DND-41 (cell line): Measurements from ENCODE around the gene PLPPR1.
"Not testable (repeated sequence)": the region's sequence is repeated elsewhere in the genome, so short reads cannot be mapped to it uniquely, and the experiment has no call there.

Experiments used
- ATAC-seq: fragments of 200-7000 bp; cut with Tn5 transposase; 3 replicates; pipeline ENCODE4 v1.9.1; 2021; ENCODE audit warnings: low read depth; ENCODE audit not compliant: insufficient read depth
- DNase-seq: peaks from one replicate; pipeline ENCODE4 v3.0.0-alpha.2; 2020
- H2AFZ ChIP-seq: 2 replicates; pipeline ENCODE4 v1.6.0; 2012; ENCODE audit warnings: low read depth, low read length
- H3K27ac ChIP-seq: 2 replicates; pipeline ENCODE4 v1.5.1; 2012; ENCODE audit warnings: low read length, inconsistent platforms
- H3K27me3 ChIP-seq: fragments of 200-600 bp; sonication (generic); 2 replicates; pipeline ENCODE4 v1.6.0; 2012; ENCODE audit warnings: low read length, mild to moderate bottlenecking, inconsistent platforms; ENCODE audit not compliant: insufficient read depth, poor library complexity
- H3K36me3 ChIP-seq: 2 replicates; pipeline ENCODE4 v1.5.1; 2012; ENCODE audit warnings: low read length, inconsistent platforms; ENCODE audit not compliant: insufficient read depth
- H3K4me1 ChIP-seq: 2 replicates; pipeline ENCODE4 v1.5.1; 2012; ENCODE audit warnings: mild to moderate bottlenecking, low read length; ENCODE audit not compliant: insufficient read depth
- H3K4me2 ChIP-seq: 2 replicates; pipeline ENCODE4 v1.6.0; 2012; ENCODE audit warnings: mild to moderate bottlenecking, moderate library complexity, low read length, inconsistent platforms; ENCODE audit not compliant: insufficient read depth
- H3K4me3 ChIP-seq, 2 experiments: fragments of 200-600 bp in 1 of 2; shearing (Covaris generic) in 1 of 2; 2 replicates each; pipeline ENCODE4 v1.5.1; 2012 to 2016; ENCODE audit warnings: inconsistent platforms in 2 of 2, low read length in 2 of 2, mild to moderate bottlenecking in 2 of 2, low read depth in 1 of 2, moderate library complexity in 1 of 2
- H3K79me2 ChIP-seq: 2 replicates; pipeline ENCODE4 v1.6.0; 2012; ENCODE audit warnings: low read length, inconsistent platforms; ENCODE audit not compliant: insufficient read depth
- H3K9ac ChIP-seq: 2 replicates; pipeline ENCODE4 v1.6.0; 2012; ENCODE audit warnings: low read depth, mild to moderate bottlenecking, inconsistent platforms, low read length, moderate library complexity
- H3K9me3 ChIP-seq: 2 replicates; pipeline ENCODE4 v1.5.1; 2012; ENCODE audit warnings: low read length, moderate library complexity, mild to moderate bottlenecking, inconsistent platforms; ENCODE audit not compliant: insufficient read depth, severe bottlenecking
- H4K20me1 ChIP-seq: 2 replicates; pipeline ENCODE4 v1.6.0; 2012; ENCODE audit warnings: low read length; ENCODE audit not compliant: insufficient read depth
- CTCF ChIP-seq: IDR thresholded peaks from 2 replicates; pipeline ENCODE4 v1.5.1; 2012; ENCODE audit warnings: borderline replicate concordance, low read length, moderate library complexity, mild to moderate bottlenecking; ENCODE audit not compliant: poor library complexity, severe bottlenecking; ENCODE audit errors: extremely low read depth
- EZH2 ChIP-seq: IDR thresholded peaks from 3 replicates; pipeline ENCODE4 v1.6.1; 2012; ENCODE audit warnings: borderline replicate concordance, low read depth, mild to moderate bottlenecking, moderate library complexity, low read length, inconsistent platforms; ENCODE audit not compliant: severe bottlenecking

PLPPR1 gene

GRCh38 chr9:101126556-101126955, 98.0 kb downstream of the PLPPR1 start:
- Histone ChIP-seq H3K9me3 (no peaks in the 10 kb centered on the region), H3K79me2 (no peaks in the 10 kb centered on the region), H3K4me2 (no peak overlapping the region), H3K27ac (no peak overlapping the region), H3K27me3 (no peaks in the 10 kb centered on the region), H3K36me3 (no peaks in the 10 kb centered on the region), H4K20me1 (no peaks in the 10 kb centered on the region), H3K9ac (no peak overlapping the region), H3K4me3 (no peak overlapping the region), H3K4me1 (no peaks in the 10 kb centered on the region), H2AFZ (no peak overlapping the region)
- no peak for DNase-seq
- ATAC-seq: no peak
- TF ChIP-seq EZH2 (no peak), CTCF (no peak)

- not testable (repeated sequence) for H3K79me2 ChIP-seq, H3K36me3 ChIP-seq, H3K4me3 ChIP-seq, H3K4me2 ChIP-seq, ATAC-seq, H3K4me1 ChIP-seq, H3K9ac ChIP-seq, H3K27ac ChIP-seq, H3K9me3 ChIP-seq, H4K20me1 ChIP-seq, DNase-seq, H3K27me3 ChIP-seq, H2AFZ ChIP-seq
Measured at GRCh38 chr9:101127369-101127768, 98.8 kb downstream of the PLPPR1 start.

GRCh38 chr9:101128623-101129022, 100.1 kb downstream of the PLPPR1 start:
- no peaks in the 10 kb centered on the region for H3K36me3 ChIP-seq
- H3K27me3 ChIP-seq: no peaks in the 10 kb centered on the region
- H3K9me3 ChIP-seq: no peaks in the 10 kb centered on the region
- H3K4me3 ChIP-seq: no peak overlapping the region
- no peak for TF ChIP-seq EZH2
- TF ChIP-seq CTCF: no peak
- no peaks in the 10 kb centered on the region for H3K79me2 ChIP-seq
- H4K20me1 ChIP-seq: no peaks in the 10 kb centered on the region
- H3K4me1 ChIP-seq: no peaks in the 10 kb centered on the region
- no peak overlapping the region for H2AFZ ChIP-seq
- no peak overlapping the region for H3K9ac ChIP-seq
- DNase-seq: no peak
- H3K27ac ChIP-seq: no peak overlapping the region
- H3K4me2 ChIP-seq: no peak overlapping the region
- ATAC-seq: no peak

GRCh38 chr9:101130054-101130453, 101.5 kb downstream of the PLPPR1 start:
- no peak overlapping the region for H3K4me3 ChIP-seq
- H3K4me1 ChIP-seq: no peaks in the 10 kb centered on the region
- no peak for DNase-seq
- H4K20me1 ChIP-seq: no peaks in the 10 kb centered on the region
- TF ChIP-seq EZH2 (no peak), CTCF (no peak)
- H3K9me3 ChIP-seq: no peaks in the 10 kb centered on the region
- H3K9ac ChIP-seq: no peak overlapping the region
- no peak overlapping the region for H2AFZ ChIP-seq
- H3K36me3 ChIP-seq: no peaks in the 10 kb centered on the region
- no peaks in the 10 kb centered on the region for H3K79me2 ChIP-seq
- no peak for ATAC-seq
- no peak overlapping the region for H3K27ac ChIP-seq
- no peak overlapping the region for H3K4me2 ChIP-seq
- no peaks in the 10 kb centered on the region for H3K27me3 ChIP-seq
